Measurements from ENCODE around the gene TTI1. TPM values are rescaled to one million over a fixed set of nuclear protein-coding genes. Genes with fewer than 3 reads are reported as not detected.

The TTI1 gene
- total RNA-seq, 1 experiment from 2014 or later, result 54.0 TPM

- TF ChIP-seq, protein P1, sequence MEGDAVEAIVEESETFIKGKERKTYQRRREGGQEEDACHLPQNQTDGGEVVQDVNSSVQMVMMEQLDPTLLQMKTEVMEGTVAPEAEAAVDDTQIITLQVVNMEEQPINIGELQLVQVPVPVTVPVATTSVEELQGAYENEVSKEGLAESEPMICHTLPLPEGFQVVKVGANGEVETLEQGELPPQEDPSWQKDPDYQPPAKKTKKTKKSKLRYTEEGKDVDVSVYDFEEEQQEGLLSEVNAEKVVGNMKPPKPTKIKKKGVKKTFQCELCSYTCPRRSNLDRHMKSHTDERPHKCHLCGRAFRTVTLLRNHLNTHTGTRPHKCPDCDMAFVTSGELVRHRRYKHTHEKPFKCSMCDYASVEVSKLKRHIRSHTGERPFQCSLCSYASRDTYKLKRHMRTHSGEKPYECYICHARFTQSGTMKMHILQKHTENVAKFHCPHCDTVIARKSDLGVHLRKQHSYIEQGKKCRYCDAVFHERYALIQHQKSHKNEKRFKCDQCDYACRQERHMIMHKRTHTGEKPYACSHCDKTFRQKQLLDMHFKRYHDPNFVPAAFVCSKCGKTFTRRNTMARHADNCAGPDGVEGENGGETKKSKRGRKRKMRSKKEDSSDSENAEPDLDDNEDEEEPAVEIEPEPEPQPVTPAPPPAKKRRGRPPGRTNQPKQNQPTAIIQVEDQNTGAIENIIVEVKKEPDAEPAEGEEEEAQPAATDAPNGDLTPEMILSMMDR (IDR thresholded peaks at IDR 0.05; ENCODE audit: unreplicated experiment), result no peak
- intact Hi-C loops (cut with micrococcal nuclease; ENCODE audit: unreplicated experiment), result no loop called here
- Mint-ChIP-seq H3K36me3 (ENCODE audit: insufficient read depth, unreplicated experiment) (peaks cover 42% of the 10 kb centered on the region), H3K4me1 (ENCODE audit: low read depth, unreplicated experiment) (peaks cover 59% of the 10 kb centered on the region), H3K27me3 (ENCODE audit: unreplicated experiment) (no peaks in the 10 kb centered on the region), H3K9me3 (ENCODE audit: low read depth, unreplicated experiment) (no peaks in the 10 kb centered on the region), H3K27ac (ENCODE audit: unreplicated experiment) (peak overlapping the region; percentile 72), H3K4me3 (ENCODE audit: low read depth, unreplicated experiment) (peak overlapping the region; percentile 78)
- CTCF ChIA-PET, result no interaction called here
- BruUV-seq (replicated peaks), result no TSS peak
- no peak for DNase-seq
Measured at GRCh38 chr20:38031957-38032356, 1.3 kb downstream of the TTI1 start.

- intact Hi-C loops (cut with micrococcal nuclease; ENCODE audit: unreplicated experiment), result no loop called here
- Mint-ChIP-seq H3K36me3 (ENCODE audit: insufficient read depth, unreplicated experiment) (peaks cover 26% of the 10 kb centered on the region), H3K9me3 (ENCODE audit: low read depth, unreplicated experiment) (no peaks in the 10 kb centered on the region), H3K4me3 (ENCODE audit: low read depth, unreplicated experiment) (no peak overlapping the region), H3K27me3 (ENCODE audit: unreplicated experiment) (no peaks in the 10 kb centered on the region), H3K27ac (ENCODE audit: unreplicated experiment) (no peak overlapping the region), H3K4me1 (ENCODE audit: low read depth, unreplicated experiment) (peaks cover 49% of the 10 kb centered on the region)
- CTCF ChIA-PET, result no interaction called here
- no peak for DNase-seq
- no TSS peak for BruUV-seq (replicated peaks)
- TF ChIP-seq, protein P1 (IDR thresholded peaks at IDR 0.05; ENCODE audit: unreplicated experiment), result no peak
Measured at GRCh38 chr20:38029453-38029852, 3.8 kb downstream of the TTI1 start.

- intact Hi-C loops (cut with micrococcal nuclease; ENCODE audit: unreplicated experiment), result no loop called here
- no TSS peak for BruUV-seq (replicated peaks)
- no peaks in the 10 kb centered on the region for H3K36me3 Mint-ChIP-seq (ENCODE audit: insufficient read depth, unreplicated experiment)
- TF ChIP-seq, protein P1 (IDR thresholded peaks at IDR 0.05; ENCODE audit: unreplicated experiment), result no peak
- DNase-seq, result no peak
- peaks cover 47% of the 10 kb centered on the region for H3K4me1 Mint-ChIP-seq (ENCODE audit: low read depth, unreplicated experiment)
- H3K27me3 Mint-ChIP-seq (ENCODE audit: unreplicated experiment), result no peaks in the 10 kb centered on the region
- H3K4me3 Mint-ChIP-seq (ENCODE audit: low read depth, unreplicated experiment), result no peak overlapping the region
- CTCF ChIA-PET, result no interaction called here
- H3K9me3 Mint-ChIP-seq (ENCODE audit: low read depth, unreplicated experiment), result no peaks in the 10 kb centered on the region
- no peak overlapping the region for H3K27ac Mint-ChIP-seq (ENCODE audit: unreplicated experiment)
Measured at GRCh38 chr20:38024496-38024895, 8.8 kb downstream of the TTI1 start.

GRCh38 chr20:38023181-38024001 lies 9.9 kb downstream of the TTI1 start:
- no TSS peak for BruUV-seq (replicated peaks)
- no peak overlapping the region for H3K27ac Mint-ChIP-seq (ENCODE audit: unreplicated experiment)
- CTCF ChIA-PET, result no interaction called here
- peaks cover 2% of the 10 kb centered on the region for H3K9me3 Mint-ChIP-seq (ENCODE audit: low read depth, unreplicated experiment)
- no peaks in the 10 kb centered on the region for H3K36me3 Mint-ChIP-seq (ENCODE audit: insufficient read depth, unreplicated experiment)
- TF ChIP-seq, protein P1 (IDR thresholded peaks at IDR 0.05; ENCODE audit: unreplicated experiment), result no peak
- no peaks in the 10 kb centered on the region for H3K27me3 Mint-ChIP-seq (ENCODE audit: unreplicated experiment)
- intact Hi-C loops (cut with micrococcal nuclease; ENCODE audit: unreplicated experiment), result no loop called here
- H3K4me1 Mint-ChIP-seq (ENCODE audit: low read depth, unreplicated experiment), result peaks cover 36% of the 10 kb centered on the region
- no peak for DNase-seq
- no peak overlapping the region for H3K4me3 Mint-ChIP-seq (ENCODE audit: low read depth, unreplicated experiment)
